Heart left ventricle (tissue), 16 donors: ENCODE measurements around the gene MFAP3. TPM values are rescaled to one million over a fixed set of nuclear protein-coding genes. Genes with fewer than 3 reads are reported as not detected.
A peak's percentile ranks its signal among the peaks of the same experiment; 100 is the strongest.

Source experiments
- ATAC-seq, 4 donors: fragments of 200-7000 bp; cut with Tn5 transposase; one replicate each; pipeline ENCODE4 v1.9.1; 2020 to 2022; ENCODE audit warnings: moderate library complexity in 4 of 4, mild to moderate bottlenecking in 3 of 4, moderate number of reproducible peaks in 1 of 4
- DNase-seq, 5 donors: peaks; one replicate each; pipeline ENCODE4 v3.0.0-alpha.2; 2020
- H3K27ac ChIP-seq, 12 donors: fragments of 200-600 bp; sonication (generic) in 4 of 12; one replicate each; pipeline versions ENCODE4 v1.5.0 to v1.8.0; 2016 to 2022; ENCODE audit warnings: mild to moderate bottlenecking in 2 of 12
- H3K27me3 ChIP-seq, 9 donors: fragments of 200-600 bp; sonication (generic) in 2 of 9; one replicate each; pipeline versions ENCODE4 v1.5.1 to v1.8.0; 2016 to 2022; ENCODE audit warnings: mild to moderate bottlenecking in 3 of 9
- H3K36me3 ChIP-seq, 9 donors: fragments of 200-600 bp; sonication (generic) in 2 of 9; one replicate each; pipeline versions ENCODE4 v1.5.0 to v1.8.0; 2018 to 2022; ENCODE audit warnings: mild to moderate bottlenecking in 2 of 9
- H3K4me1 ChIP-seq, 12 donors: fragments of 200-600 bp; sonication (generic) in 4 of 12; one replicate each; pipeline versions ENCODE4 v1.5.0 to v1.8.0; 2016 to 2022; ENCODE audit warnings: mild to moderate bottlenecking in 3 of 12
- H3K4me3 ChIP-seq, 12 donors: fragments of 200-600 bp; sonication (generic) in 4 of 12; one replicate each; pipeline versions ENCODE4 v1.5.0 to v1.8.0; 2017 to 2022; ENCODE audit warnings: mild to moderate bottlenecking in 9 of 12, moderate library complexity in 4 of 12
- H3K9me3 ChIP-seq, 12 donors: fragments of 200-600 bp; sonication (generic) in 4 of 12; one replicate each; pipeline versions ENCODE4 v1.5.0 to v1.8.0; 2016 to 2022; ENCODE audit warnings: mild to moderate bottlenecking in 1 of 12
- CTCF ChIP-seq, 12 donors: fragments of 200-600 bp; sonication (generic) in 4 of 12; IDR thresholded peaks; one replicate each; pipeline versions ENCODE4 v1.5.0 to v1.8.0; 2018 to 2022; ENCODE audit warnings: antibody characterized with exemption in 12 of 12, mild to moderate bottlenecking in 5 of 12
- POLR2A ChIP-seq, 2 donors: fragments of 450-650 bp; IDR thresholded peaks; one replicate each; pipeline ENCODE4 v1.6.1; 2017; ENCODE audit warnings: antibody characterized with exemption in 2 of 2, mild to moderate bottlenecking in 2 of 2, moderate library complexity in 2 of 2
- WGBS, 4 donors: extraction: QIAGEN DNeasy Blood & Tissue Kit in 2 of 4; methylation state at CpG; one replicate each; pipeline versions ENCODE4 v1.1.5 to v1.1.7; 2013 to 2018; 5-methylcytosine and 5-hydroxymethylcytosine counted together
- intact Hi-C, 10 donors: fragments of 100-400 bp; cut with DNase I; formaldehyde crosslinking; loops; one replicate each; pipeline versions ENCODE4 v1.11.1 to v1.14.2; 2022
- polyA plus RNA-seq, 2 donors: library from polyadenylated mRNA; stranded (reverse); fragments of 200-250 nt; gene quantifications; one replicate each; pipeline ENCODE4 v1.2.3, GENCODE V29; 2013
- total RNA-seq, 9 donors: library from RNA; depleted of rRNA in 2 of 9; stranded (reverse); fragments of >200 nt in 2 of 9; fragmentation: NEBNext Ultra II Directional in 3 of 9; extraction: Animal tissue kit (Norgen Biotek cat#: 25700) in 3 of 9; gene quantifications; one replicate each; pipeline versions ENCODE4 v1.1.0 to v1.2.4, GENCODE V29; 2016 to 2023
- donor health status: ischemic (EF 13 %, LVEDD 7.1; RV severe dilation, severe dysfunction).
- donor health status: healthy with polysubstance abuse.
- donor health status: DM: no; HTN: yes; CAD: no.
- donor health status: DM: no; HTN: no; CAD: no.
- donor health status: ischemic (EF 25% LVEDD 6.9; RV normal size, moderate dysfunction).
- donor health status: ischemic (EF 25% LVEDD 5.7; RV mildly dilated, moderate dysfunction).
- donor health status: healthy.
- donor health status: DM: yes; HTN: yes; CAD: no.
- donor health status: ischemic (EF 35%, LVEDD 5.7; RV mildly dilated, moderate dysfunction).
- donor health status: nonischemic (EF 11% LVEDD 7.7; RV severe dilation, severe dysfunction).
- donor health status: DM: yes; HTN: yes; CAD: no.
- donor health status: PGD.
- donor health status: ischemic (EF 29% LVEDD 5.4; RV normal size, mild dysfunction).
- donor health status: nonischemic (EF 23%, LVEDD 6.1; RV moderate dilation, normal function).

Gene MFAP3
- total and polyA plus RNA-seq, 11 donors, result 2.3 to 52.0 (median 38.6) TPM

- TF ChIP-seq POLR2A (IDR thresholded peaks at IDR 0.05) (no peak), CTCF (IDR thresholded peaks at IDR 0.05) (no peak)
- ATAC-seq, result no peak
- Histone ChIP-seq H3K27me3 (no peaks in the 10 kb centered on the region), H3K9me3 (no peaks in the 10 kb centered on the region), H3K27ac (peak overlapping the region in 11 of 12 donors; percentile 79 to 96 (median 90)), H3K4me3 (peak overlapping the region; percentile 45 to 91 (median 77)), H3K4me1 (peaks cover 13 to 66% (median 52%) of the 10 kb centered on the region in 12 donors), H3K36me3 (no peaks in the 10 kb centered on the region)
- 39 to 47% (median 41%) methylated on average over 1 of the region's 1 CpG for WGBS, 4 donors
- intact Hi-C loops, result loop anchor here in 2 of 10 donors (2.0 to 5.0 kb wide), 2 partner anchors 37 kb away; no protein-coding TSS in a partner anchor
- no peak for DNase-seq
These were observed 677 bp downstream of the MFAP3 start for GRCh38 chr5:154039458-154039829.

DNA sequence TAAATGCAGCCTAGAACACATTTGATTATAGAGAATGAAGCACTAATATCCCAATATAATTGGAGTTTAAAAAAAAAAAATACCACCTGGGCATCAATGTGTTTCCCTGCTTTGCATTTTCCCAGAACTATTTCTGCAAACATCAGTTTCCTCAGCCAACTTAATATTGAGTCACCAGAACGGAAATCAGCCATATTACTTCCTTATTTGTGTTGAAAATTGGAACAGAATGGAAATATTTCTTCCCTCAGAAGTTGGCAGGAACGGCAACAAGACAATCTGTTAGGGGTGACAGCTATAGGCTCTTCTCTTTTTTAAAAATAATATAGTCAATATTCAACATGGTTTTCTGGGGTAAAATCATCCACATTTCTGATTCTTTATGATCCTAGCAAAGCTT, 4.0 kb downstream of the MFAP3 start:
- TF ChIP-seq POLR2A (IDR thresholded peaks at IDR 0.05) (no peak), CTCF (IDR thresholded peaks at IDR 0.05) (no peak)
- Histone ChIP-seq H3K27me3 (no peaks in the 10 kb centered on the region), H3K4me3 (peak overlapping the region in 1 of 12 donors; percentile 1), H3K9me3 (no peaks in the 10 kb centered on the region), H3K36me3 (peaks cover 0 to 11% (median 0%) of the 10 kb centered on the region in 9 donors), H3K27ac (peak overlapping the region in 10 of 12 donors; percentile 21 to 95 (median 54)), H3K4me1 (peaks cover 10 to 85% (median 47%) of the 10 kb centered on the region in 12 donors)
- WGBS, 4 donors, result 28 to 47% (median 44%) methylated on average over 2 of the region's 2 CpGs
- intact Hi-C loops, result no loop called here
- DNase-seq (no peak), ATAC-seq (no peak)

GRCh38 chr5:154044099-154044498, 5.3 kb downstream of the MFAP3 start:
- H3K27me3 ChIP-seq, result no peaks in the 10 kb centered on the region
- H3K9me3 ChIP-seq, result no peaks in the 10 kb centered on the region
- H3K4me3 ChIP-seq, result no peak overlapping the region
- intact Hi-C loops, result no loop called here
- no peak overlapping the region for H3K27ac ChIP-seq
- DNase-seq, result no peak
- no peak for TF ChIP-seq POLR2A (IDR thresholded peaks at IDR 0.05)
- no peak for TF ChIP-seq CTCF (IDR thresholded peaks at IDR 0.05)
- WGBS, 4 donors, result 85 to 88% (median 87%) methylated on average over 3 of the region's 3 CpGs
- peaks cover 10 to 95% (median 53%) of the 10 kb centered on the region in 12 donors for H3K4me1 ChIP-seq
- peaks cover 0 to 11% (median 0%) of the 10 kb centered on the region in 9 donors for H3K36me3 ChIP-seq
- ATAC-seq, result peak in 1 of 4 donors; percentile 41

DNA sequence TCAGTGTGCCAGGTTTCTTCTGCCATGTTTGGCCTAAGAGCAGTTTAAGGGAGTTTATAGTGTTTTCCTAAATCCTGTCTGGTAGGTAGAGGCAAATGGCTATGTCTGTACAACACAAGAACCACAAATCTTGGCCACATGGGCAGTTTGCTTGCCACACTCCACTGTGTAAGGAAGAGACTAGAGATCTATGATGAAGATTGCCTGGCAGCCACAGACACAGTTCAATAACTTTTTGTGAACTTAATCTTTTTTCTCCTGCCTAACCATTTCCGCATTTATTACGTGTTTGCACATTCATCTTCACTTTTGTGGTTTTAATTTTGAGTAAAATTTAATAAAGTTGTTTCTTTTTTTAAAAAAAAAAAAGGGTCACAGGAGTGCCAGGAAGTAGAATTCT, 5.8 kb downstream of the MFAP3 start:
- no peak for ATAC-seq
- Histone ChIP-seq H3K4me3 (no peak overlapping the region), H3K4me1 (peaks cover 10 to 94% (median 53%) of the 10 kb centered on the region in 12 donors), H3K9me3 (no peaks in the 10 kb centered on the region), H3K36me3 (peaks cover 0 to 13% (median 0%) of the 10 kb centered on the region in 9 donors), H3K27ac (no peak overlapping the region), H3K27me3 (no peaks in the 10 kb centered on the region)
- WGBS, 4 donors, result 93 to 97% (median 96%) methylated on average over 2 of the region's 2 CpGs
- no peak for DNase-seq
- TF ChIP-seq POLR2A (IDR thresholded peaks at IDR 0.05) (no peak), CTCF (IDR thresholded peaks at IDR 0.05) (no peak)
- intact Hi-C loops, result no loop called here
